ENCODE measurements around the gene FBLN5. TPM values are rescaled to one million over a fixed set of nuclear protein-coding genes. Genes with fewer than 3 reads are reported as not detected.

The FBLN5 gene
- total and polyA plus RNA-seq, 4 donors = 3.9 to 21.8 (median 14.8) TPM

GRCh38 chr14:91945751-91946621, 1.5 kb downstream of the FBLN5 start:
- Histone ChIP-seq H3K27me3 (ENCODE audit: control insufficient read depth in 4 of 4, insufficient read depth in 4 of 4, low read length in 3 of 4) (peaks cover 0 to 4% (median 0%) of the 10 kb centered on the region in 4 donors), H3K9ac (ENCODE audit: low read depth in 1 of 2, low read length in 2 of 2) (peak overlapping the region in 1 of 2 donors; percentile 36), H3K9me3 (ENCODE audit: control insufficient read depth in 4 of 4, low read length in 3 of 4) (no peaks in the 10 kb centered on the region), H3K4me3 (ENCODE audit: low read depth in 1 of 3, low read length in 3 of 3) (peak overlapping the region in 1 of 3 donors; percentile 59), H3K36me3 (ENCODE audit: control insufficient read depth in 4 of 4, insufficient read depth in 3 of 4, low read depth in 1 of 4, low read length in 3 of 4) (no peaks in the 10 kb centered on the region), H3K4me1 (ENCODE audit: control insufficient read depth in 4 of 4, insufficient read depth in 4 of 4, low read length in 3 of 4) (peaks cover 3 to 6% (median 5%) of the 10 kb centered on the region in 4 donors), H3K27ac (ENCODE audit: low read depth in 1 of 2, low read length in 2 of 2) (no peak overlapping the region)
- WGBS = 74% methylated on average over 10 of the region's 10 CpGs
- TF ChIP-seq FOXA2 (IDR thresholded peaks at IDR 0.05) (no peak), CTCF (IDR thresholded peaks at IDR 0.05; ENCODE audit: low read depth, low read length, missing input control) (no peak), HNF4A (conservative IDR thresholded peaks at IDR 0.05) (no peak), RXRA (IDR thresholded peaks at IDR 0.05) (no peak), NR2F2 (IDR thresholded peaks at IDR 0.05) (no peak), EGR1 (IDR thresholded peaks at IDR 0.05; ENCODE audit: low read depth in 2 of 2) (no peak)
- no peak for DNase-seq (ENCODE audit: low spot score)

GRCh38 chr14:91942946-91943345, 4.5 kb downstream of the FBLN5 start:
- peaks cover 0 to 2% (median 0%) of the 10 kb centered on the region in 4 donors for H3K36me3 ChIP-seq (ENCODE audit: control insufficient read depth in 4 of 4, insufficient read depth in 3 of 4, low read depth in 1 of 4, low read length in 3 of 4)
- H3K9me3 ChIP-seq (ENCODE audit: control insufficient read depth in 4 of 4, low read length in 3 of 4) = no peaks in the 10 kb centered on the region
- peaks cover 0 to 4% (median 0%) of the 10 kb centered on the region in 4 donors for H3K27me3 ChIP-seq (ENCODE audit: control insufficient read depth in 4 of 4, insufficient read depth in 4 of 4, low read length in 3 of 4)
- H3K9ac ChIP-seq (ENCODE audit: low read depth in 1 of 2, low read length in 2 of 2) = no peak overlapping the region
- peaks cover 3 to 6% (median 5%) of the 10 kb centered on the region in 4 donors for H3K4me1 ChIP-seq (ENCODE audit: control insufficient read depth in 4 of 4, insufficient read depth in 4 of 4, low read length in 3 of 4)
- H3K27ac ChIP-seq (ENCODE audit: low read depth in 1 of 2, low read length in 2 of 2) = no peak overlapping the region
- DNase-seq (ENCODE audit: low spot score) = no peak
- TF ChIP-seq CTCF (IDR thresholded peaks at IDR 0.05; ENCODE audit: low read depth, low read length, missing input control) = no peak
- no peak for TF ChIP-seq JUND (IDR thresholded peaks at IDR 0.05)
- H3K4me3 ChIP-seq (ENCODE audit: low read depth in 1 of 3, low read length in 3 of 3) = no peak overlapping the region
- 95% methylated on average over 9 of the region's 9 CpGs for WGBS

- DNase-seq (ENCODE audit: low spot score) = no peak
Observed at GRCh38 chr14:91942128-91942527, 5.4 kb downstream of the FBLN5 start.

More at GRCh38 chr14:91942128-91942527, 5.4 kb downstream of the FBLN5 start:
- H3K36me3 ChIP-seq (ENCODE audit: control insufficient read depth in 4 of 4, insufficient read depth in 3 of 4, low read depth in 1 of 4, low read length in 3 of 4) = peaks cover 0 to 2% (median 0%) of the 10 kb centered on the region in 4 donors
- no peak overlapping the region for H3K4me3 ChIP-seq (ENCODE audit: low read depth in 1 of 3, low read length in 3 of 3)
- peaks cover 0 to 4% (median 0%) of the 10 kb centered on the region in 4 donors for H3K27me3 ChIP-seq (ENCODE audit: control insufficient read depth in 4 of 4, insufficient read depth in 4 of 4, low read length in 3 of 4)
- TF ChIP-seq RAD21 (IDR thresholded peaks at IDR 0.05) = no peak
- no peak for TF ChIP-seq GABPA (IDR thresholded peaks at IDR 0.05 in 1 of 2, conservative IDR thresholded peaks at IDR 0.05 in 1 of 2)
- TF ChIP-seq SP1 (IDR thresholded peaks at IDR 0.05) = no peak
- no peak for TF ChIP-seq FOXA2 (IDR thresholded peaks at IDR 0.05)
- no peak for TF ChIP-seq HNF4G (IDR thresholded peaks at IDR 0.05)
- TF ChIP-seq HNF4A (conservative IDR thresholded peaks at IDR 0.05) = no peak
- TF ChIP-seq ZBTB33 (IDR thresholded peaks at IDR 0.05) = no peak
- TF ChIP-seq ATF3 (IDR thresholded peaks at IDR 0.05) = no peak
- H3K9me3 ChIP-seq (ENCODE audit: control insufficient read depth in 4 of 4, low read length in 3 of 4) = no peaks in the 10 kb centered on the region
- no peak overlapping the region for H3K9ac ChIP-seq (ENCODE audit: low read depth in 1 of 2, low read length in 2 of 2)
- 66% methylated on average over 1 of the region's 1 CpG for WGBS
- H3K4me1 ChIP-seq (ENCODE audit: control insufficient read depth in 4 of 4, insufficient read depth in 4 of 4, low read length in 3 of 4) = peaks cover 2 to 5% (median 4%) of the 10 kb centered on the region in 4 donors
- no peak overlapping the region for H3K27ac ChIP-seq (ENCODE audit: low read depth in 1 of 2, low read length in 2 of 2)

All from liver (tissue), 9 donors.